Measurements from ENCODE around the gene SLCO2A1.

DNA sequence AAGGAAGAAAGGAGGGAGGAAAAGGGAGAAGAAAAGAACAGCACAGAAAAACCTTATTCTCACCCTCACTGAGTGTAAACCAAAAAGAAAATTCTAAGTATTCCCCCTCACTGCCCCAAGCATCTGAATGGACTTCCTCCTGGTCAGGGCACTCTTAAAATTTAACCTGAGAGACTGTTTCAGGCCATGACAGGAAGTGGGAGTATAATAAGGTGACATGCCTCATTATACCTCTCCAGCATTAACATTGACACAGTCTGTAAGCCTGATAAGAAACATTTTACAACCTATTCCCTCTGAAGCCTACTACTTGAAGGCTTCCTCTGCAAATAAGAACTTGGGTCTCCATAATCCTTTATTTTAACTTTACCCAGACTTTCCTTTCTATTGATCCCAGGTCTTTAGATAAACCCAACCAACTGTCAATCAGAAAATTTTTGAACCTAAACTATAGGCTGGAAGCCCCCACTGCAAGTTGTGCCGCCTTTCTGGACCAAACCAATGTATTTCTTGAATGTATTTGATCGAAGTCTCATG, 41.7 kb downstream of the SLCO2A1 start:
- TF ChIP-seq BHLHE40 (IDR thresholded peaks at IDR 0.05; ENCODE audit: low read depth, low read length) (no peak), MAZ (IDR thresholded peaks at IDR 0.05; ENCODE audit: borderline replicate concordance, low read depth, low read length) (no peak), RAD21 (IDR thresholded peaks at IDR 0.05; ENCODE audit: low read length) (no peak), POLR2A (IDR thresholded peaks at IDR 0.05; ENCODE audit: low read depth, low read length) (no peak), RFX5 (IDR thresholded peaks at IDR 0.05; ENCODE audit: low read depth, low read length) (no peak), RCOR1 (IDR thresholded peaks at IDR 0.05; ENCODE audit: insufficient replicate concordance, low read length) (no peak), NFE2L2 (IDR thresholded peaks at IDR 0.05; ENCODE audit: low read depth, low read length) (no peak)
- TF ChIP-seq, protein P1, sequence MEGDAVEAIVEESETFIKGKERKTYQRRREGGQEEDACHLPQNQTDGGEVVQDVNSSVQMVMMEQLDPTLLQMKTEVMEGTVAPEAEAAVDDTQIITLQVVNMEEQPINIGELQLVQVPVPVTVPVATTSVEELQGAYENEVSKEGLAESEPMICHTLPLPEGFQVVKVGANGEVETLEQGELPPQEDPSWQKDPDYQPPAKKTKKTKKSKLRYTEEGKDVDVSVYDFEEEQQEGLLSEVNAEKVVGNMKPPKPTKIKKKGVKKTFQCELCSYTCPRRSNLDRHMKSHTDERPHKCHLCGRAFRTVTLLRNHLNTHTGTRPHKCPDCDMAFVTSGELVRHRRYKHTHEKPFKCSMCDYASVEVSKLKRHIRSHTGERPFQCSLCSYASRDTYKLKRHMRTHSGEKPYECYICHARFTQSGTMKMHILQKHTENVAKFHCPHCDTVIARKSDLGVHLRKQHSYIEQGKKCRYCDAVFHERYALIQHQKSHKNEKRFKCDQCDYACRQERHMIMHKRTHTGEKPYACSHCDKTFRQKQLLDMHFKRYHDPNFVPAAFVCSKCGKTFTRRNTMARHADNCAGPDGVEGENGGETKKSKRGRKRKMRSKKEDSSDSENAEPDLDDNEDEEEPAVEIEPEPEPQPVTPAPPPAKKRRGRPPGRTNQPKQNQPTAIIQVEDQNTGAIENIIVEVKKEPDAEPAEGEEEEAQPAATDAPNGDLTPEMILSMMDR (conservative IDR thresholded peaks at IDR 0.05; ENCODE audit: low read depth, low read length) = no peak
- TF ChIP-seq, protein P2, sequence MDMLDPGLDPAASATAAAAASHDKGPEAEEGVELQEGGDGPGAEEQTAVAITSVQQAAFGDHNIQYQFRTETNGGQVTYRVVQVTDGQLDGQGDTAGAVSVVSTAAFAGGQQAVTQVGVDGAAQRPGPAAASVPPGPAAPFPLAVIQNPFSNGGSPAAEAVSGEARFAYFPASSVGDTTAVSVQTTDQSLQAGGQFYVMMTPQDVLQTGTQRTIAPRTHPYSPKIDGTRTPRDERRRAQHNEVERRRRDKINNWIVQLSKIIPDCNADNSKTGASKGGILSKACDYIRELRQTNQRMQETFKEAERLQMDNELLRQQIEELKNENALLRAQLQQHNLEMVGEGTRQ (IDR thresholded peaks at IDR 0.05; ENCODE audit: low read depth, low read length) = no peak
